Inflammatory macrophage treated with lipopolysaccharide for 4 hours (primary cell): ENCODE results near the gene GREM2.

Experiments
- DNase-seq: peaks from one replicate; pipeline ENCODE4 v3.0.0-alpha.2; 2020

The GREM2 gene

DNA sequence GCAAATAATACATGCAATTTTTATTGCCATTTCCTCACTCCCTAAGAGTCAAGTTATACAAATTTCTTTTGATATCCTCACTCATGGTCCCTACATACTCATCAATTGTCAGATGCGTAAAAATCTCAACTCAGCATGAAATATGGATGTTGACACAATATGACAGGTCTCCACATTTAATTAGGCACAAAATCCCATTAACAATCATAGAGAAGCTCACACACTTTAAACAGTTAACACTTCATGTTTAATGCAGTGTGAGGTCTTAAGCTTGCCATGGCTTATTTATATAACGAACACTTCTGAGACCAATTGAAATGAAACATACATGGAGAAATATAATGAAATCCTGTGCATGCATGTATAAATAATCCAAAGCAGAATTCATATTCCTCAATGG lies 58.6 kb downstream of the GREM2 start:
- no peak for DNase-seq

DNA sequence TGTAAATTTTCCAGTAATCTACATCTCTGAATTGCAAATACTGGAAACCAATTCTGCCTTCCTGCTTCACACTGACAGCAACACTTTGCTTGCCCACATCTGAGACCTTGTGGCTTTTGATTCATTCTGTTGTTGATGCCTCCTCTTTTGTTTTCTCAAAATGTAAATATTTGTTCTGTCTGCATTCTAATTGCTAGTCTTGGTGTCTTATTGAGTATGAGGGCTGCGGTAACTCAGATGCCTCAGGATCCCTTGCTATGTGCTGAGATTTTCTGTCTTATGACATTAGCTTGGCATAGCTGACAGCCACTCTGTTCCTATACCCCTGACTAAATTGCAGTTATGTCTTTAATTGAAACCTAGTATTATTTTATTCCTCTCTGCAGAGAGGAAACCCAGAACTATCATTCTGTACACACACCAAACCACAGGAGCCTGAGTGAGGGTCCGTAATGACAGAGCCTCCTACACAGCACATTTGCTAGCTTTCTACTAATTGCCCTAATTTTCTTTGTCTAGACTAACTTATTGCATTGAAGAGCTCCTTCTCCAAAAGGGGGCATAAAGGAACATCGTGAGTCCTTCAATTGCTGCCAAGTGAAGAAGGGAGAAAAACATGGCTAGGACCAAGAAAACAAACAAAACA lies 72.1 kb downstream of the GREM2 start:
- no peak for DNase-seq

DNA sequence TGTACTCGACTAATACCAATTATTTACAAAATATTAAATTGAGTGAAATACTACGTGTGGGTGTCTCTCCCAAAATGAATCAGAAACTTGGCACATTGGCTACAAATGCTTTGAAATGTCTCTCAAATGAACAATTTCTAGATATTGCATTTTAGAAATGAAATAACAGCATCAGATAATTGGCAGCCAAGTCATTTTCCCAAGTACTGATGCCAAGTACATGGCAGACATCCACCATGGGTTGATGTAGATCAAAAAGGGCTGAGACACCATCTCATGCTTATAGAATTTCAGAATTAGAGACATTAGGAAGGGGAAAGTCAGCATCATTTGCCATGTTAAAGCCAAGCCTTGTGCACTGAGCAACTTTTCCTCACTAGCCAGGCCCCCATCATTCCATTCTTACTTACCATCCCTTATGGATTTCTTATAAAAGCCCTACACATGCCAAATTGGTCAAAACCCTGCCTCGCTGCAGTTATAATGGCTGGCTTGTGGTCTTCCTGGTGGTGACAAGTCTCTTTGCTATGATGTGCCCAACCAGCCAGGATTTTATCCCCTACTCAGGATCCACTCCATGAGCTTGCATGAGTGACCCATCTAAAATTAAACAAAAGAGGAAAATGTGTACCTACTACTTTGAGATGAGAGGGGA lies 73.1 kb downstream of the GREM2 start:
- no peak for DNase-seq

DNA sequence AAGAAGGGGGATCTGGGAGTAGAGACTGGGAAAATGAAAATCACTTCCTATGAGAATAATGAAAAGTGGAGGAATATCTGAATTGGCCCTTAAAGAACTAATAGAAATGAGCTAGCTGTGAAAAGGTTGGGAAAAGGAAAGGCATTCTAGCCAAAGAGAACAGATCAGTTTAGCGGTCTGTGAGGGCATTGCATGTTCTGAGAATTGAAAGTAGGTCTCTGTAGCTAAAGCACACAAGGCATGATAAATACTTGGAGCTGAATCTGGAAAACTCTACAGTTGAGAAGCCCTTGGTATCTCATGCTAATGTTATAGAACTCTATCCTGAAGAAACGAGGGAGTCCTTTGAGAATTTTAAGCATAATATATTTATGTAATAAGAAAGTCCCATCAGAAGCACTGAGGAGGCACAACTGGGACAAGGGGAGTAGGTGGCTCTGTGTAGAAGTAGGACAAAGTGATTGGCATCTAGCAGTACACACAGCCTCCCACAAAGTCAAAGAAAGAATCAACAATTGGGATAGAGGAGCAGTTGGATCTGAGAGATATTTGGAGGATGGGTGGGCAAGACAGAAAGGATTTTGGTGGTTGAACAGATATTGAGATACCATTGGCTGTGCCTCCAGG lies 78.7 kb downstream of the GREM2 start:
- no peak for DNase-seq

DNA sequence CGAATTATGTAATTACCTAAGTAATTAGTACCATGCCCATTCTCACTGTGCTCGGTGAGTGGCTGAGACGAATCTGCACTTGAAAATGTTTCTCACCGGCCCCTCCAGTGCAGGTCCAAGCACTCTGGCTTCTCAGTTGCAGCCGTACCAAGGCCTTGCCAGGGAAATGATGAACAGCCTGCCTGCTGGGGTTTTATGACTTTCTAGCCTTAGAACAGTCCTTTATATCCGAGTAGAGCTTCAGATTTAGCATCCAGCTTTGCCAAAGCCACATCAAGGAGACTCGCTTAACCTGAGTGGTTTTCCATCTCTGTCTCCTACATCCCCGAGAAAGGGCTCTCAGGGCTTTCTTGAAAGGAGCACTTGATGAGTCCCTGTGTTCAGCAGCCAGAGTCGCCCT lies 83.4 kb downstream of the GREM2 start:
- no peak for DNase-seq

DNA sequence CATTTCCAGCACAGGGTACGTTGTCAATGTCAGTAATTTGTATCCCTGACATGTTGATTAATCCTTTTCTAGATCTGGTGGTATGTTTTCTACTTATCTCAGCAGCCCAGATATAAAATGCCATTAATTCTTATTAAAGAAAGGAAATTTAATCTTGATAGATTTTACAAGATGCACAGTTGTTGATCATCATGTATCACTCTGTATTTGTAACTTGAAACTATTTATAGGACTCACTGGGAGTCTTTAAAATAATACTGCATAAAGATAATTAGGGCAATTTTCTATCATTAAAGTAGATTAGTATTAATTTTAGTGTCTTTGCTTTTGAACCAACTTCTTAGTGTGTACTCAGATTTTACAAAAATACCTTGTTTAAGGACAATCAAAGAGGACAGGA lies 84.9 kb downstream of the GREM2 start:
- no peak for DNase-seq

DNA sequence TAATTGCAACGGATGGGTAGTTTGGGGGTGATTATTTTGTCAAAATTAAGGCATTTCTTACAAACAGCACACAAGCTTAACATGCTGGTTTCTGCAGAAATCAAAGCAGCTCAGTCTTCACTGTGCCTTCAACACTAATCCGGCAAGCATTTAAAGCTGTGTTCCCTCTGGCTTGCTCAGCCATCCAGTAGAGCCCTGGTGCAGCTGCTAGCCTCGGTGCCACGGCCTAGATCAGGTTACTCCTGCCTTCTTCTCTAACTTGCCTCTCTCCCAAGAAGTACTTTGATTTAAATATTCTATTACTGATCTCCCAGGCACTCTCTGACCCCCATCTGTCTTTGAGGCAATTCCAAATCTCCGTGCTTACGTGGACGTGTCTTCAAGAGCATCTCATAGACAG lies 85.6 kb downstream of the GREM2 start:
- DNase-seq = no peak

DNA sequence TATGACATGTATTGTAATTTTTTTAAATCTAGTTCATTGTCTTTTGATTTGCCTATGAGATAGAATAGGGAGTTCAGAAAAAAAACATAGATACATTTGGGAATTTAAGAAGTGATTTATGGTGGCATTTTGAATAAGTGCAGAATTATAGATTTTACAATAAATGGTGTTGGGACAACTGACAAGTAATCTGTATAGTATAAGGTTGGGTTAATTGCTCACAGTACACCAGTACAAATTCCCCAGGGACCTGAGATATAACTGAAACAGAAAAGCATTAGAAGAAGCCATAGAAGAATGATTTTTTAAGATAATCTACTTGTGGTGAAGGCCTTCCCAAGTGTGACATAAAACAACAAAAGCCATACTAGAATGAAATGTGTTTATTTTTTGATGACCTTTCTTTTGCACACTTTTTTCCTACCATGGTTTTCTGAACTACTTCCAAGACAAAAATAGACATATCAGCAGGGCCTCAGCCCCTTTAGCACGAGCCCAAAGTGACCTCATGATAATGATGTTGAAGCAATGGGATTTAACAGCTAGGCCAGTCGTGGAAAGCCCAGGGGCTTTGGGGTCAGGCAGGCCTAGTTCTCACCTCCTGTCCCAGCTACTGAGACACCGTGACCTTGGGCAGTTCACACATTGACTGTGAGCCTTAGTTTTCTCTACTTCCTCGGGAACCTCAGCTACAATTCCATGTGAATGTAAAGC lies 87.4 kb downstream of the GREM2 start:
- DNase-seq = no peak

DNA sequence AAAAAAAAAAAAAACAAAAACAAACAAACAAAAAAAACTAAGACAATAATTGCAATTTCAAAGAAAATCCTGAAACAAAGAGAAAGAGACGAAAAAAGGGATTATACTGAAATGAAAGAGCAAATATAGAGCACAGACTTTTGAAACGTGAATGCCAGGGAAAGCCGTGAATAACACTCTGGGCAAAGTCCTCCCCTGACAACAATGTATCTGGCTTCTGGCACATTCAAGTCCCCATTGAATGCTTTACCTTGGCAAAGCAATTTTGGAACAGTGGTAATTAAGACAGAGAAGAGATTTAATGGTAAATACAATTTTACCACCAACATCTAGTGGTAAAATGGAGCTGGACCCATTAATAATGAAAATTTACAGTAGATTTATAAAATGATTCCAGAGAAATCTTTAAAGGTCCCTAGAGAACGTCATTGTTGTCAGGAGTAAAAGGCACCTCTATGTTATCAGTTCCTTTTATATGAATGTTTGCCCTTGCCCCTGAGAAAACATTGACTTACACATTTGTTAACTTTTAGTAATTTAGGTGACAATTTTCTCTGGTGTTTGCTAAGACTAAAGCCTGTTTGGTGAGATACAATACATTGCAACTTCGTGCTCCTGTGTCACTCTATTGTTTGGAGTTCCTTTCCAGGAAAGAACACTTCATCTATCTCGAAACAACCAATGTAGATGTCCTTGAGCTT lies 89.7 kb downstream of the GREM2 start:
- no peak for DNase-seq

DNA sequence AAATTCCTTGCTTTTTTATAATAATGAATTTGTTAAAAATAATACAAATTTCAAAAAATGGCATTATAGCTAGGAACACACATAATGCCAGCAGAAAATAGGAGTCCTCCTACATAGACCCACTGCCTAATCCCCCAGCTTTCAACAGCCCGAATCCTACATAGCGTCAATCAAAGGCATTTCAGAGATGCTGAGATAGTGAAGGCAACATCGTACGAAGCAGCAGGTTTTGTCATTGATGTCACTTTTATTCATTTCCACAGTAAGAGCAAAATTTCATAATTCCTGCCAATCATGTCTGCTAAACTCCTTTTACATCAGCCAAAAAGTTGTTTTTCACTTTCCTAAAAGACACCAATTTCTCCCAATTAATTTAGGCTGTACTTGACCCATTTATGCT lies 94.1 kb downstream of the GREM2 start:
- no peak for DNase-seq

DNA sequence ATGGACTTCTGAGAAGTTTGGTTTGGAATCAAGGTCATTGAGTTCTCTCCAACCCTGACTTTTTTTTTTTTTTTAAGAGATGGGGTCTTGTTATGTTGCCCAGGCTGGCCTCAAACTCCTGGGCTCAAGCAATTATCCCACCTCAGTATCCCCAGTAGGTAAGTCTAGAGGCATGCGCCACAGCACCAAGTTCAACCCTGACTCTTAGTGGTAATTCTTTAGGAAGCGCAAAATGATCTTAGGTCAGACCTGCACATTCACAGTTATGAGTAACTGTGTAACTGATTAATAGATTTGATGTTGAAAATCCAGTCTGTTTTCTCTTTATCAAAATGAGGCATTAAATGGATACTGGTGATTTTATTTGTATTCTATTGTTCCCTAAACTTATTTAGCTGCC lies 95.9 kb downstream of the GREM2 start:
- no peak for DNase-seq

DNA sequence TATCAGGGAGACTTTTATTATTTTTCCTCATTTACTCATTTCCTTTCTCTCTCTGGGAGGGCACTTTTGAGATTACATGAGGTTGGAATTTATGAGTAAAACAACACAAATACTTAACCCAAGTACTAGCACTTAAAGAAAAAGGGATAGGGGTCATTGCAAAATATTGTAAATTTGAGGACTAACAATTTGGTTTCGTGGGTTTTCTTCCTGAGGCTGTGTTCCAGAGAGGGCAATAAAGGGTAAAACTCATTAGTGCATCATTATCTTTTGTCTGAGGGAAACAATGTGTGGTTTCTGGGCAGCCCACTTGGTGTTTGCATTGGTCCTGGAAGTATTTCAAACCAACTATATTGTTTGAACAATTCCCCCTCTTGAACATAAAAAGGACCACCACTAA lies 96.5 kb downstream of the GREM2 start:
- no peak for DNase-seq

DNA sequence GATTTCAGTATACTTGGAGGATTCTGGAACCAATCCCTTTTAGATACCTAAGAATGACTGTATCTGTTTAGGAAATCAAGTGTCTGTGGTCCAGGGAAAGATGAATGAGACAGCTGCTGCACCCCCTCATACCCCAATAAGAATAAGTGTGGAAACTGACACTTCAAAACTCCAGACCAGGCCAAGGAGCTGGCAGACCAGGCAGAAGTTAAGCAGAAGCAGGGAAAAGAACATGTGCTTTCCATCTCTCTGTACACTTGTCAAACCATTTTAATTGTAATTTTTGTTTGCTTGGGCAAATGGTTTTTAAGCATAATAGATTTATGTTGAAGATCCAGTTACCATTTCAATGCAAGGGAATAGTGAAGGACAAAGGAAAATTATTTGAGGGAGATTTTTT lies 100.2 kb downstream of the GREM2 start:
- no peak for DNase-seq

DNA sequence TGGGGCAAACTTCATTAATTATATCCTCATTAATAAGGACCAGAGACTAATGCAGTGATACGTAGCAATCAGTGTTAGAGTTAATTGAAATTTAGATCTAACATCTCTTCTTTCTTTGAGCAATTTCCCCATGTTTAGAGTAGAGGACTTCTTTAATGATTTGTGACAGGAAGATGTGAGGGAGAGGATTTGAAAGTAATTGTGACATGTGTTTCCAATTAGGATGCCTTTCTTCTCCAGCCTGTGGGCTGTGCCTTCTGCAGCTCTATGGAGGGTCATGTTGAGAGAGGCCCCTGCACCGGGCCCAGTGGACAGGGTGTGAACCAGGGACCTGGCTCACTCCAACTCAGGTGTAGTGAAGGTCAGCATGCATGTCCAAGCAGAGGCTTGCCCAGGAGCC lies 103.0 kb downstream of the GREM2 start:
- DNase-seq = no peak

DNA sequence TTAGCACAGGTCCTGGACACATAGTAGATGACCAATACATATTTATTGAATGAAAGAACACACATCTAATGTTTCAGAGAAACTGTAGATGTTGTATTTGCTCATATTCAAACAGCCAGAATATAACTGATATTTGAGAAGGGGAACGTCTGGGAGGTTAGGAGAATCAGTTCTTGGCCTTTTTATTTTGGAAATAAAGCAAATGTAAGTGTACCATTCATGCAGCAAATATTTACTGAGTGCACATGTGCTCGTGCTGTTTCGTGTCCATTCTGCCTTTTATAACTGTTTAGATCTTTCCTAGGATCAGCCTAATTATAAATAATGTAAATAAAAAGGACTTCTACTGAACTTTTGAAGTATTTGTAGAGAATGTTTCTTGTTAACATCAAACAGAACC lies 103.8 kb downstream of the GREM2 start:
- DNase-seq = no peak

DNA sequence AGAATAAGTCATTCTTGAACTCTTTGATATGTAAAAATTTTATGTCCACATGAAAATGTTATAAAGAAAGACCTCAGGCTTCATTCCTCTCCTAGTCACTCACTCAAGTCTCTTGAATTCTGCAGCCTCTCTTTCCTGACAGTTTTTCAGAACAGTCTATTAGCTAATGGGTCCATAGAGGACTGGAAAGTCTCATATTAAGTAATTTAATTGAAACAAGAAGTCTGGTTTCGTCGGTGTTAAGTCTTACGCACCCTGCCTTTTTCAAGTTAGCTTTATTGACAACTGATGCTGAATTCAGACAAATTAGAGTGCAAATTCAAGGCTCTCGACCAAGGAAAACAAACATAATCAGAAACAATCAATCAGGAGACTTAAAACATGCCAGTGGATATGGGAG lies 105.8 kb downstream of the GREM2 start:
- no peak for DNase-seq

DNA sequence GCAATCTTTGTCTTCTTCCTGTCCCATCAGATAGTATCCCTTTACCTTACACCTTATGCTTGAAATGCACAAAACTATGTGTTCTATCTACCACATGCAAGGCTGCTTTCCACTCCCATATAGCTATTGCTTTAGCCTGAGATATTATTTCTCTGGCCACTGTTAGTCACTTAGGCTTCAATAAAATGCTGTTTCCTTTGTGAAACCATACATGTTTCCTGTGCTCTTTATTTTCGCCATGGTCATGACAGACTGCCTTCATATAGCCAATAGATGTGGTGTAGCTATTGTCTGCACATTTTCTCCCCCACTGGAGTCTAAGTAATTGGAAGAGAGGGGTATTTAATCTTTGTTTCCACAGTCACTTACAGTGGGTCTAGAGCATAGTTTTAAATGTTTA lies 108.4 kb downstream of the GREM2 start:
- no peak for DNase-seq

DNA sequence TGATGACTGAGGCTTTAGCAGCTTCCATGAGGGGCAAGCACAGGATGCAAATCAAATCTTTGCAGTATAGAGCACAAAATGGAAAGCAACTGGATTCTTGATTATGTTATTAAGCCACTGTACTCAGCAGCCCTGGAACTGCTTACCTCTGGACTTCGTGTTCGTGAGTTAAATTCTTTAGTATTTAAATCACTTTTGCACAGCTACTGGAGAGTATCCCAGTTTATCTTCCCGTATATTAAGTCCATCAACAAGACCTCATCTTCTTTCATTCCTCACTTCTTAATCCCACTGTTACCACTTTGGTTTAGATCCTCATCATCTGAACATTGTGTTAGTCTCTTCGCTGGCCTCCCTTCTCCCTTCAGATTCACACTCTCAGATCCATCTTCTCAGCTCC lies 108.9 kb downstream of the GREM2 start:
- DNase-seq = no peak

DNA sequence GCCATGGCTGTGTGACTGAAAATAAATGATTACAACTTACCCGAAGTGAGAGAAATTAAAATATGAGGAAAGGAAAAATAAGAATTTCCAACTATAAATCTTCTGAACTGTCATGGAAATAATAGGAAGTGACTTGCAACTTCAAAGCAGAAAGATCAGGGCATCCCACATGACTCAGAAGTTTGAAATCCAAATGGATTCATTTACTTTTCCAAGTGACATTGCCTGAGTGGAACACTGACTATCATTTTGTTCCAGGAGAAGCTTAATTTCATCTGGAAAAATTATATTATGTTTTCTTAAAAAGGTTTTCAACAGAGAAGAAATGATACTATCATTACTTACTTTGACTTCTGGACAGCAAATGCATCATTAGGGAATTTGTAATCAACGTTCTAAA lies 110.8 kb downstream of the GREM2 start:
- no peak for DNase-seq

DNA sequence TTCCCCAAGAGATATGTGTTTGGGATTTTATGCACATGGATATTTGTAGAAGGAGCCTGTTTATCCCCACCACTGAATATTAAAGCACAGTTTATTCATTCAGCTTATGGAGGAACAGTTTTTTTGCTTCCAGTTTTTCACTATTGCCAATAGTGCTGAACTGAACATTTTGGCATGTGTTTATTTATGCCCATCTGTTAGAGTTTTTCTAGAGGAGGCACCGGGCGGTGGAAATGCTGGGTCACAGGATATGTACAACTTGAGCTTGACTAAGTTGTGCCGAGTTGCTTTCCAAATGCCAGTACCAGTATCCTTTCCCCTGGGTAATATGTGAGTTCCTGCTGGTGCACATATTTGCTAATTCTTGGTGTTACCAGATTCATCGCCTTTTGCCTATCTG lies 111.3 kb downstream of the GREM2 start:
- DNase-seq = no peak

DNA sequence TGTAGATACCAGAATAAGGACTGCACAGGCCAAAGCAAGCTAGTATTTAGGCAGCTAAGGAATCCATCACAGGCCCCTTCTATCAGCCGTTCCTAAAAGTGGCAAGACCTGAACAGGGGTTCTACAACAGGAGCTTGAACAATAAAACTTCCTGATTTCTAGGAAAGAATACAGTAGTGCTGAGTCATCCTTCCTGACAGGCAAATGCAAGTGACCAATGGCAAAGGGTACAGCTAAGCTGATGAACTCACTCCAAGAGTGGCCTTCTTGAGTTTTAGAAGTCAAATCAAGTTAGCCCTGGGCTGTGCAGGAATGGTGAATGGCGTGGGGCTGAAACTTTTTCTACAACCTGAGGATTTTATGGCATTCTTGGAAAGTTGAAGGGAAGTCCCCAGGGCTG lies 112.9 kb downstream of the GREM2 start:
- no peak for DNase-seq

DNA sequence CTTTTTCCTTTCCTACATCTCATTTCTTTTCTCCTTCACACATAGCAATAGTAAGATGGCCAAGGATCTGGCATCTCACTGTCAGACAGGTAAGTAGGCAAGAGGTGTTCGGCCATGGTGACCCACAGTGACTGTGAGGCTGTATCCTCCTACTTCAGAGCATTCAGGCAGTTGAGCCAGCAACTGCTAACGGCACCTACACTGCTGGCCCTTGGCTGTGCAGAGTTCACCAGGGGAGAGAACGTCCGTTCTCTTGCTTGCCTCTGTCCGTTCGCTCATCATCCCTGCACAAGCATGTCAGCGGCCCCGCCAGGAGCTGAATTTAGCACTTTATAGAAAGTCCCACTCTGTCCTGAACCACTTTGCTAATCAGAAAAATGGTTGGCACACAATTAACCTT lies 113.6 kb downstream of the GREM2 start:
- no peak for DNase-seq

DNA sequence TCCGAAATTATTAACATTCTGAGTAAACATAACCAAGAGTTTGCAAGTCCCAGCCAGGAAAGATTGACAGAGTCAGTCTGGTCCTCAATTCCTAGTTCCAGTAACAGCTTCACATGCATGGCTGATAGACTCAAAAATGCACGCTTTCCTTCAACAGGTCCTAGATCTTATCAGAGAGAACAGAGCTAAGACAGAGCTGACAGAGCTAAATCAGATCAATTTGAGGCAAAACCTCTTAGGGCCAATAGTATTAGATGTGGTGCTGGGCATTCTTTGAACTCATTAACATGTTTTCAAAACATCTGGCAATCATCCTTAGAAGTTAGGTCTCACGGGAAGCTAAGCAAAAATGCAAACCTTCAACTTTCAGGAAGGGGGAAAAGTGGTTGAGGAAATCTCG lies 114.0 kb downstream of the GREM2 start:
- DNase-seq = no peak

DNA sequence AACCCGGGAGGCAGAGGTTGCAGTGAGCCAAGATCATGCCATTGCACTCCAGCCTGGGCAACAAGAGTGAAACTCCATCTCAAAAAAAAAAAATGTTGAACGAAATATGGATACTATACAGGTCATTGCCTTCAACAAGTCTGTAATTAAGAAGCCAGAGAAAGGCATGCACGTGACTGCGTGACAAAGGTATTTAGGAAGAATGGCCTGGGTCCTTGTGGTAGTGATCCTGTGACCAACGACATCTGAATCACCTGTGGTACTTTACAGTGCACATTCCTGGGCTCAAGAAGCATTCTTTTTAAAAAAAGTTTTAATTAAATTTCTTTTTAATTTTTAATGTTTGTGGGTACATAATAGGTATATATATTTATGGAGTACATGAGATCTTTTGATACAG lies 115.0 kb downstream of the GREM2 start:
- DNase-seq = no peak
